Measurements from ENCODE around the gene TMCO4.

TMCO4 gene

DNA sequence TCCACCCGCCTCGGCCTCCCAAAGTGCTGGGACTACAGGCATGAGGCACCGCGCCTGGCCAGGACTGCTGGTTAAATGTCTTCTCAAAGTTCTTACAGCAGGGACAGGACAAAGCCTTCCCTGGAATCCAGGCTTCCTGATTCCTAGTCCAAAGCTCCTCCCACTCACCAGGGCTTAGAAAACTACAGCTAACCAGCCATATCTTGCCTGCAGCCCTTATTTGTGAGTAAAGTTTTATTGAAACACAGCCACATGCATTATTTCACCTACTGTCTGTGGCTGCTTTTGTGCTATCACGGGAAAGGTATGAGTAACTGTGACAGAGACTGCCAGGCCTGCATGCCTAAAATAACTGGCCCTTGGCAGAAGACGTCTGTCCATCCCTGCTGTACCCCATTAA, 24.4 kb downstream of the TMCO4 start:
- no peak for TF ChIP-seq EP300 (IDR thresholded peaks at IDR 0.05; ENCODE audit: borderline replicate concordance)
- TF ChIP-seq, protein P1, sequence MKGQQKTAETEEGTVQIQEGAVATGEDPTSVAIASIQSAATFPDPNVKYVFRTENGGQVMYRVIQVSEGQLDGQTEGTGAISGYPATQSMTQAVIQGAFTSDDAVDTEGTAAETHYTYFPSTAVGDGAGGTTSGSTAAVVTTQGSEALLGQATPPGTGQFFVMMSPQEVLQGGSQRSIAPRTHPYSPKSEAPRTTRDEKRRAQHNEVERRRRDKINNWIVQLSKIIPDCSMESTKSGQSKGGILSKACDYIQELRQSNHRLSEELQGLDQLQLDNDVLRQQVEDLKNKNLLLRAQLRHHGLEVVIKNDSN (IDR thresholded peaks at IDR 0.05) = no peak
- TF ChIP-seq RAD21 (IDR thresholded peaks at IDR 0.05; ENCODE audit: low read depth) = no peak
- TF ChIP-seq, protein P2, sequence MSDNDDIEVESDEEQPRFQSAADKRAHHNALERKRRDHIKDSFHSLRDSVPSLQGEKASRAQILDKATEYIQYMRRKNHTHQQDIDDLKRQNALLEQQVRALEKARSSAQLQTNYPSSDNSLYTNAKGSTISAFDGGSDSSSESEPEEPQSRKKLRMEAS (IDR thresholded peaks at IDR 0.05) = no peak
- no peak for TF ChIP-seq CEBPB (IDR thresholded peaks at IDR 0.05)
- TF ChIP-seq, protein P3, sequence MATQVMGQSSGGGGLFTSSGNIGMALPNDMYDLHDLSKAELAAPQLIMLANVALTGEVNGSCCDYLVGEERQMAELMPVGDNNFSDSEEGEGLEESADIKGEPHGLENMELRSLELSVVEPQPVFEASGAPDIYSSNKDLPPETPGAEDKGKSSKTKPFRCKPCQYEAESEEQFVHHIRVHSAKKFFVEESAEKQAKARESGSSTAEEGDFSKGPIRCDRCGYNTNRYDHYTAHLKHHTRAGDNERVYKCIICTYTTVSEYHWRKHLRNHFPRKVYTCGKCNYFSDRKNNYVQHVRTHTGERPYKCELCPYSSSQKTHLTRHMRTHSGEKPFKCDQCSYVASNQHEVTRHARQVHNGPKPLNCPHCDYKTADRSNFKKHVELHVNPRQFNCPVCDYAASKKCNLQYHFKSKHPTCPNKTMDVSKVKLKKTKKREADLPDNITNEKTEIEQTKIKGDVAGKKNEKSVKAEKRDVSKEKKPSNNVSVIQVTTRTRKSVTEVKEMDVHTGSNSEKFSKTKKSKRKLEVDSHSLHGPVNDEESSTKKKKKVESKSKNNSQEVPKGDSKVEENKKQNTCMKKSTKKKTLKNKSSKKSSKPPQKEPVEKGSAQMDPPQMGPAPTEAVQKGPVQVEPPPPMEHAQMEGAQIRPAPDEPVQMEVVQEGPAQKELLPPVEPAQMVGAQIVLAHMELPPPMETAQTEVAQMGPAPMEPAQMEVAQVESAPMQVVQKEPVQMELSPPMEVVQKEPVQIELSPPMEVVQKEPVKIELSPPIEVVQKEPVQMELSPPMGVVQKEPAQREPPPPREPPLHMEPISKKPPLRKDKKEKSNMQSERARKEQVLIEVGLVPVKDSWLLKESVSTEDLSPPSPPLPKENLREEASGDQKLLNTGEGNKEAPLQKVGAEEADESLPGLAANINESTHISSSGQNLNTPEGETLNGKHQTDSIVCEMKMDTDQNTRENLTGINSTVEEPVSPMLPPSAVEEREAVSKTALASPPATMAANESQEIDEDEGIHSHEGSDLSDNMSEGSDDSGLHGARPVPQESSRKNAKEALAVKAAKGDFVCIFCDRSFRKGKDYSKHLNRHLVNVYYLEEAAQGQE (IDR thresholded peaks at IDR 0.05; ENCODE audit: low read depth) = no peak
- TF ChIP-seq ZBTB7A (IDR thresholded peaks at IDR 0.05; ENCODE audit: low read depth) = no peak
- TF ChIP-seq YY1 (IDR thresholded peaks at IDR 0.05; ENCODE audit: low read depth) = no peak
- TF ChIP-seq TCF12 (IDR thresholded peaks at IDR 0.05; ENCODE audit: low read depth) = no peak
- no peak for TF ChIP-seq CREB1 (IDR thresholded peaks at IDR 0.05; ENCODE audit: low read depth)
- TF ChIP-seq TEAD4 (IDR thresholded peaks at IDR 0.05) = no peak
- TF ChIP-seq FOXM1 (IDR thresholded peaks at IDR 0.05; ENCODE audit: borderline replicate concordance, low read depth) = no peak
- TF ChIP-seq EGR1 (IDR thresholded peaks at IDR 0.05) = no peak
- no peak for TF ChIP-seq TAF1 (IDR thresholded peaks at IDR 0.05; ENCODE audit: low read depth)
- TF ChIP-seq NFIC (IDR thresholded peaks at IDR 0.05) = no peak

DNA sequence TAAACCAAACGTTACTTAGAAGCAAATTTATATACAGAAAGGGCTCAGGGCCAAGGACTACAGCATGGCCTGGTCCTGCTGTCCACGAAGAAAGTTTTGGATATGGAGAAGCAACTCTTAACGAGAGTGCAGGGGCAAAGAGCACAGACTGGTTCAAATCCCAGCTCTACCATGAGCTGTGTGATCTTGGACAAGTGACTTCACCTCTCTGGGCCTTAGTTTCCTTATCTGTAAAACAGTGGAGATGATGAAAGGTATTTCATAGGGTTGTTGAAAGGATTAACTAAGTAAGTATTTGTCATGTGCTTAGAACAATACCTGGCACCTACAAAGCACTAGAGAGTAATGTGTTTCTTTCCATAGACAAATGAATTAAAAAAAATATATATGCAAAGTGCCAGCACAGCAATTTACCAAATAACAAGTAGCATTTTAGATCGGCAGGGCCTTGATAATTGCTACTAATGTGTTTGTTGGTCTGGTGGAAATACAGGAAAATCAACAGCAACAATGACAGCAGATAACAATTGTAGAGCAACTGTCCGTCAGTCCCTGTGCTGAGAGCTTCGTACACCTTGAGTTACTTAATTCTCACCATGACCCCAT, 25.4 kb downstream of the TMCO4 start:
- TF ChIP-seq NFIC (IDR thresholded peaks at IDR 0.05) = no peak
- no peak for TF ChIP-seq CEBPB (IDR thresholded peaks at IDR 0.05)
- TF ChIP-seq CREB1 (IDR thresholded peaks at IDR 0.05; ENCODE audit: low read depth) = no peak

DNA sequence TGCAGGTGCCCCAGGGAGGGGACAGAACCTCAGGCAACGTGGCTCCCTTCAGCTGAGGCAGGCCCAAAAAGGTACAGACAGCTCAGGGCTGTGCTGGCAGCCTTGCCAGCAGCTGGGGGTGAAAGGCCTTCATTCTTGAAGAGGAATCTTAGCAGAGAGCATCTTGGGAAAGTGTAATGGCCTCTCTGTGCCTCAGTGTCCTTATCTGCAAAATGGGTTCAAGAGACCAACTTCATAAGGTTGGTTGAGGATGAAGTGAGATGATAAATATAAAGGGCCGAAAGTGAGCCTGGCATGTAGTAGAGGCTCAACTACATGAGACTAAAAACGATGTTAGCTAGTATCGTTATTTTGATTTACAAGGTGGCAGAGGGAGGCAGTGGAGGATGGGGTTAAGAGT, 26.2 kb downstream of the TMCO4 start:
- TF ChIP-seq TCF12 (IDR thresholded peaks at IDR 0.05; ENCODE audit: low read depth) (no peak), EP300 (IDR thresholded peaks at IDR 0.05; ENCODE audit: borderline replicate concordance) (no peak), TAF1 (IDR thresholded peaks at IDR 0.05; ENCODE audit: low read depth) (no peak), RAD21 (IDR thresholded peaks at IDR 0.05; ENCODE audit: low read depth) (no peak), YY1 (IDR thresholded peaks at IDR 0.05; ENCODE audit: low read depth) (no peak), CEBPB (IDR thresholded peaks at IDR 0.05) (no peak), ZBTB7A (IDR thresholded peaks at IDR 0.05; ENCODE audit: low read depth) (no peak), CREB1 (IDR thresholded peaks at IDR 0.05; ENCODE audit: low read depth) (no peak), NFIC (IDR thresholded peaks at IDR 0.05) (no peak)
- TF ChIP-seq, protein P1 (IDR thresholded peaks at IDR 0.05) = no peak
- TF ChIP-seq, protein P2 (IDR thresholded peaks at IDR 0.05) = no peak
- TF ChIP-seq, protein P3 (IDR thresholded peaks at IDR 0.05; ENCODE audit: low read depth) = no peak

DNA sequence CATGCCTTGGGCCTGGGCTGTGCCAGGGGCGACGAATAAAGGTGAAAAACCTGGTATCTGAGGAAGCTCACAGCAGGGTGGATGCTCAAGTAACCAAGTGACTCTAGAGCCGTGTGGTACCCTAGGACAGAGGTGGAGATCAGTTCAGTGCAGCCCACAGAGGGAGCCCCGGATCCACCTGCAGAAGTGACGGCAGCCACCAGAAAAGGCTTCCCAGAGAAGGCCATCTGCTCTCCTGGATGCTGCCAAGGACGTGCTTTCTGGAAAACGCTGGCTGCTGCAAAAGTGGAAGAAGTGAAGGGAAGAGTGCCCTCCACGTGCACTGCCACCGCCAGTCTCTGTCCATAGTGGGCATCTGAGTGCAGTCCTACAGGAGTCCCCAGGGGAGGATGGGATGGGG, 27.7 kb downstream of the TMCO4 start:
- TF ChIP-seq NFIC (IDR thresholded peaks at IDR 0.05) = no peak
- TF ChIP-seq EP300 (IDR thresholded peaks at IDR 0.05; ENCODE audit: borderline replicate concordance) = no peak
- no peak for TF ChIP-seq CEBPB (IDR thresholded peaks at IDR 0.05)
- no peak for TF ChIP-seq CREB1 (IDR thresholded peaks at IDR 0.05; ENCODE audit: low read depth)
- TF ChIP-seq TCF12 (IDR thresholded peaks at IDR 0.05; ENCODE audit: low read depth) = no peak
- TF ChIP-seq, protein P3 (IDR thresholded peaks at IDR 0.05; ENCODE audit: low read depth) = no peak
- no peak for TF ChIP-seq TEAD4 (IDR thresholded peaks at IDR 0.05)
- TF ChIP-seq, protein P2 (IDR thresholded peaks at IDR 0.05) = no peak
- no peak for TF ChIP-seq EGR1 (IDR thresholded peaks at IDR 0.05)
